ENCODE data around the gene PRR23E.

PRR23E gene

DNA sequence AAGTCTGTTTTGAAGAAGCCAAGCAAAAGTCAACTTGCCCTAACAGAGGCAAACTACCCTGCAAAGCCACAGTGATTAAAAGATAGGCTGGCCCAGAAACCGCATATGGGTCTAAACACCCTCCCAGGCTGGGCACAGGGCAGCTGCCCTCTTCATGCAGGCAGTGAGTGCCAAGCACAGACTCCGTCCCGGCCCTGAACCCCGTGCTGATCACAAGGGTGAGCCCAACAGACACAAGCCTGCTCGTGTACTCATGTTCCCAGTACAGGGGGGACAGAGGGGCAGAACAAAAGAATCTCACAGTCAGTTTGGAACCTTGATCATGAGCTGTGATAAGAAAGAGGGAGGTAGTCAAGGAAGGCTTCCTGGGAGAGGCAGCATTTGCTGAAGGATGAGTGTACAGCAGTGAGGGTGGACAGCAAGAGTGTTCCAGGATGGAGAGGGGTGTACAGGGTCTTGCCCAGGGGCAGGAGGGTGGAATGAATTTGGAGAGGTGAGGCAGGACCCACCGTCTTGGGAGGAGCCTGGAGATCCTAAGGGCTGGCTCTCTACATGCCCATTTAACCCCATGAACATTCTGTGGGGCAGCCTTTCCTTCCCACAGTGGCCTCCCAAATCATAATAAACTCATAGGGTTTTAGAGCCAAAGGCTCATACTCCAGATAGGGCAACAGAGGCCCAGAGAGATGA is 43.2 kb upstream of the PRR23E start:
- TF ChIP-seq RAD21 (IDR thresholded peaks at IDR 0.05; ENCODE audit: low read depth) (no peak), TCF12 (IDR thresholded peaks at IDR 0.05; ENCODE audit: low read depth) (no peak)
- TF ChIP-seq, protein P1, sequence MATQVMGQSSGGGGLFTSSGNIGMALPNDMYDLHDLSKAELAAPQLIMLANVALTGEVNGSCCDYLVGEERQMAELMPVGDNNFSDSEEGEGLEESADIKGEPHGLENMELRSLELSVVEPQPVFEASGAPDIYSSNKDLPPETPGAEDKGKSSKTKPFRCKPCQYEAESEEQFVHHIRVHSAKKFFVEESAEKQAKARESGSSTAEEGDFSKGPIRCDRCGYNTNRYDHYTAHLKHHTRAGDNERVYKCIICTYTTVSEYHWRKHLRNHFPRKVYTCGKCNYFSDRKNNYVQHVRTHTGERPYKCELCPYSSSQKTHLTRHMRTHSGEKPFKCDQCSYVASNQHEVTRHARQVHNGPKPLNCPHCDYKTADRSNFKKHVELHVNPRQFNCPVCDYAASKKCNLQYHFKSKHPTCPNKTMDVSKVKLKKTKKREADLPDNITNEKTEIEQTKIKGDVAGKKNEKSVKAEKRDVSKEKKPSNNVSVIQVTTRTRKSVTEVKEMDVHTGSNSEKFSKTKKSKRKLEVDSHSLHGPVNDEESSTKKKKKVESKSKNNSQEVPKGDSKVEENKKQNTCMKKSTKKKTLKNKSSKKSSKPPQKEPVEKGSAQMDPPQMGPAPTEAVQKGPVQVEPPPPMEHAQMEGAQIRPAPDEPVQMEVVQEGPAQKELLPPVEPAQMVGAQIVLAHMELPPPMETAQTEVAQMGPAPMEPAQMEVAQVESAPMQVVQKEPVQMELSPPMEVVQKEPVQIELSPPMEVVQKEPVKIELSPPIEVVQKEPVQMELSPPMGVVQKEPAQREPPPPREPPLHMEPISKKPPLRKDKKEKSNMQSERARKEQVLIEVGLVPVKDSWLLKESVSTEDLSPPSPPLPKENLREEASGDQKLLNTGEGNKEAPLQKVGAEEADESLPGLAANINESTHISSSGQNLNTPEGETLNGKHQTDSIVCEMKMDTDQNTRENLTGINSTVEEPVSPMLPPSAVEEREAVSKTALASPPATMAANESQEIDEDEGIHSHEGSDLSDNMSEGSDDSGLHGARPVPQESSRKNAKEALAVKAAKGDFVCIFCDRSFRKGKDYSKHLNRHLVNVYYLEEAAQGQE (IDR thresholded peaks at IDR 0.05; ENCODE audit: low read depth) = no peak

DNA sequence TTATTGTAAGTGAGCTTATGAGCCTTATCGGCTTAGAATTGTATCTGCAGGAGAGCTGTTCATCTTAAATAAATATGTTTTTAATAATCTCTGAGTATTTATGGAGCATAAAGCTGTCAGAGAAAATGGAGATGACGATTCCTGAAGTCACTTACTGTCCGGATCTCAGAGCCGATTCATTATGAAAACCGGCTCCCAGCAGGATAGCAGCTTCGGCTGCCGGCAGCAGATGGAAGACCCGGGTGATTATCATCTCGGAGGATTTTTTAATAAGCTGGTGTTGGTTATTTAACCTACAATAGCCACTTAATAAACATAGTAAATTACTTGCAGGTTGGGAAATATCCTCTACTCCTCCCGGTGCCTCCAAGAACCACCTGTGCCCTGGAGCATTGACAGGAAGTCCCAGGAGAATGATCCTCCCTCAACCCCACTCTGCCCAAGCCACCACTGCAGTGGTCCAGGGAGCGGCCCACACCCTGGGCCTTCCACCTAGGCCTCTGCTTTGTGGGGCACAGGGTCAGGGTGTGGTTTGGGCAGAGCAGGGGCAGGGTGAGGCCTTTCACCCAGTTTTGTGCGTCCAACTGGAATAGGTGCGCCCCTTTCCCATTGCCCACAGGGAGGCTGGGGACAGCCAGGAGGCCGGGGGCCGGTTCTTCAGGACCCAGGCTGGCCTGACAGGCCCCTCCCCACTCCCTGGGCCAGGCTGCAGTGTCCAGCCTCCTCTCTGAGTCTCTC is 42.2 kb upstream of the PRR23E start:
- TF ChIP-seq CEBPB (IDR thresholded peaks at IDR 0.05) (no peak), NFIC (IDR thresholded peaks at IDR 0.05) (no peak), TCF12 (IDR thresholded peaks at IDR 0.05; ENCODE audit: low read depth) (no peak)

- TF ChIP-seq TCF12 (IDR thresholded peaks at IDR 0.05; ENCODE audit: low read depth) = no peak
Observed at GRCh38 chr3:127151251-127151564, 41.7 kb upstream of the PRR23E start.

DNA sequence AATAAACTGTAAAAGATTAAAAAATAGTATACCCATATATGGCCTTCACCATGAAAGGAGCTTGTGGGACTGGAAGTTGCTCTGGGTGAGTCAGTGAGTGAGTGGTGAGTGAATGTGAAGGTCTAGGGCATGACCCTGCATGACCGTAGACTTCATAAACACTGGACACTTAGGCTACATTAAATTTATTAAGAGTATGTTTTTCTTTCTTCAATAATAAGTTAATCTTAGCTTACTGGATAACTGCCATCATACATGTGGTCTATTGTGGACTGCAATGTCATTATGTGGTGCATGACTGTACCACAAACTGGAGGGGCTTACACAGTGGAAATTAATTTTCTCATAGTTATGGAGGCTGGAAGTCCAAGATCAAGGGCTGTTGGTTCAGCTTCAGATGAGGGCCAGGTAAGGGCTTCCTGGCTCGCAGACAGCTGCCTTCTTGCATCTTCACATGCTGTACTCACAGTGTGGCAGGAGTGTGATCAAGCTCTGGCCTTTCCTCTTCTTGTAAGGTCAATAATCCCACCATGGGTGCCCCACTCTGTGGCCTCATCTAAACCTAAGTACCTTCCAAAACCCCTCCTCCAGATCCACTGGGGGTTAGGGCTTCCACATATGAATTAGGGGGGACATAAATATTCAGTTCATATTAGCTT is 40.8 kb upstream of the PRR23E start:
- TF ChIP-seq TEAD4 (IDR thresholded peaks at IDR 0.05) = no peak

DNA sequence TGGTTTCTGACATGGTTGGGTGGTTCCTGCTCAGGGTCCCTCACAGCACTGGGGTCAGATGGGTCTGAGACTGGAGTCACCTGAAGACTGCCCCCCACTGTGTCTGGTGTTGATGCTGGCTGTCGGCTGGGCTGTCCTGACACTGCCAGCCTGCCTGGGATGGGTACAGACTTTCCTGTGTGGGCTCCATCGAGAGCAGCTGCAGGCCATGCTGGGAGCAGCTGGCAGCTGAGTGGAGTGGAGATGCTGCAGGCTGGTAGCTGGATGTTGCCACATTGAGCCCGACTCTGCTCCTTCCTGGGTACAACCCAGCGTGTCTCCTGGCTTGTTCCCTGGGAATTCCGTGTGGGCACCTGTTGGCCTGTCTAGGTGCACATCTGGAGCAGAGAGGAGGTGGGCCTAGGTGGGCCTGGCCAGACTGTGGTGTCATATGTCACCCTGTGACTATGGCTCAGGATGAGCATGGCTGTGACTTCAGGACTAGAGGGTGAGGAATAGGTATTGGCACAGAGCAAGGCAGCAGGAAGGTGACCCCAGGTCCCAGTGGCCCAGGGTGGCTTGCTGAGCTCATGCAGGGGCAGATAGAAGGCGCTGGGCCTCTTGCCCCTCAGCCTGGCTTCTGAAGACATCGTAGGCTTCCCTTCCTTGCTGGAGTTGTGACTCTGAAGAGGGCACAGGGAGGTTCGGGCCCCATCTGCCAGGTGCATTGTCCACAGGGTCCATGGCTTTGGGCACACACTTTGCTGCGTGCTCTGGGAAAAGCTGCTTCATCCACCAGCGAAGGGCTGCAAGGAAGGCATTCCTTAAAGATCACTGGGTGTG is 40.0 kb upstream of the PRR23E start:
- TF ChIP-seq TAF1 (IDR thresholded peaks at IDR 0.05; ENCODE audit: low read depth) = no peak
- no peak for TF ChIP-seq MAX (IDR thresholded peaks at IDR 0.05)
- no peak for TF ChIP-seq CREB1 (IDR thresholded peaks at IDR 0.05; ENCODE audit: low read depth)

DNA sequence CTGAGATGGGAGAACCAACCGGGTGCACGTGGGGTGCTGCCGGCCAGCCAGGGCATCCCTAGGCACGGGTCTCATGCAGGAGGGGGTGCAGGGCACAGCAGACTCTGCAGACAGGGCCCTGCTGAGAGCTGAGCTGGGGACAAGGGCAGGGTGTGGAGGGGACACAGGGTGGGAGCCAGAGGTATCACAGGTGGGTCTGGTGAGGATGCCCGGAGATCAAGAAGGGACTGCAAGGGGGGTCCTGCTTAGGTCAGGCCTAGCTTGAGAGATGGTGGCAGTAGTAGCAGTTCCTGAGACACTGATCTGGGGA is 39.5 kb upstream of the PRR23E start:
- TF ChIP-seq TEAD4 (IDR thresholded peaks at IDR 0.05) (no peak), CREB1 (IDR thresholded peaks at IDR 0.05; ENCODE audit: low read depth) (no peak), FOXM1 (IDR thresholded peaks at IDR 0.05; ENCODE audit: borderline replicate concordance, low read depth) (no peak), NFIC (IDR thresholded peaks at IDR 0.05) (no peak), EGR1 (IDR thresholded peaks at IDR 0.05) (no peak), TCF12 (IDR thresholded peaks at IDR 0.05; ENCODE audit: low read depth) (no peak), TAF1 (IDR thresholded peaks at IDR 0.05; ENCODE audit: low read depth) (no peak), USF1 (IDR thresholded peaks at IDR 0.05) (no peak), EP300 (IDR thresholded peaks at IDR 0.05; ENCODE audit: borderline replicate concordance) (no peak), YY1 (IDR thresholded peaks at IDR 0.05; ENCODE audit: low read depth) (no peak), ZBTB7A (IDR thresholded peaks at IDR 0.05; ENCODE audit: low read depth) (no peak)
- TF ChIP-seq, protein P1 (IDR thresholded peaks at IDR 0.05; ENCODE audit: low read depth) = no peak

DNA sequence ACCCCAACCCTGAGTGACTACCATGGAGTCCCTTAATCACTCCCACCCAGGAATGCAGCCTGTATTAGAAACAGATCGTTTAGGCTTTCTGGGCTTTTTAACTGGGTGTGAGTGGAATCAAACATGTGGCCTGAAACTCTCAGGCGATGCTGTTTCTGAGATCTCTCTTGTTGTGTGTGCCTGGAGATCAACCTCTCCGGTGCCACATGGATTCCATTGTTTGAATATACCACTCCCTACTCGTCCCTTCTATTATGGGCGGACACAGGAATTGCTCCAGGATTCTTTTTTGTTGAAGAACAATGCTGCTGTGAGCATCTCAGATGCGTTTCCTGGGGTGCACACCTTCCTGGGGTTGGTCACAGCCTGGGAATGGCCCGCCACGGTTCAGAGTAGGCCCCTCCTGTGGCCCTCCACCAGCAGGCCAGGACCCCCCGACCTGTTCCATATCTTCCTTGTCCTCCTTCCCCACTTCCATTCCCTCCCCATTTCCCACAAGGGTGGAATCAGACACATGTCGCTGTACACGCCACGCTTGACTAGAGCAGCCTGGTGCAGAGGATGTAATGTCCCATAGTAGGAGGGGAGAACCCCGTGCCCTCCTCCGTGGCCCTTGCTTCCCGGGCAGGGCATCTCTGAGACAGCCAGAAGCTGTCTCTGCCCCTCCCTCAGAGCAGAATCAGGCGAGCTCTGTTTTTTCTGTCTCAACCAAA is 36.4 kb upstream of the PRR23E start:
- TF ChIP-seq NFIC (IDR thresholded peaks at IDR 0.05) (no peak), TAF1 (IDR thresholded peaks at IDR 0.05; ENCODE audit: low read depth) (no peak), TEAD4 (IDR thresholded peaks at IDR 0.05) (no peak), CEBPB (IDR thresholded peaks at IDR 0.05) (no peak)
